ENCODE results near the gene ERC1. TPM values are rescaled to one million over a fixed set of nuclear protein-coding genes. Genes with fewer than 3 reads are reported as not detected.

ERC1 gene
- total RNA-seq, 4 donors from 2014 or later, result 46.1 to 83.2 (median 63.8) TPM

- ATAC-seq (ENCODE audit: low FRiP score), result no peak
- DNase-seq (ENCODE audit: low spot score), result no peak
- TF ChIP-seq CTCF (IDR thresholded peaks at IDR 0.05), result no peak
These were observed 475.6 kb downstream of the ERC1 start for GRCh38 chr12:1466481-1467154.

GRCh38 chr12:1467710-1468109 is 476.7 kb downstream of the ERC1 start:
- DNase-seq (ENCODE audit: low spot score) (no peak), ATAC-seq (ENCODE audit: low FRiP score) (no peak)
- no peak for TF ChIP-seq CTCF (IDR thresholded peaks at IDR 0.05)

- no peak for ATAC-seq (ENCODE audit: low FRiP score)
- no peak for TF ChIP-seq CTCF (IDR thresholded peaks at IDR 0.05)
- no peak for DNase-seq (ENCODE audit: low spot score)
These were observed 478.0 kb downstream of the ERC1 start for GRCh38 chr12:1469070-1469469.

- no peak for ATAC-seq (ENCODE audit: low FRiP score)
- TF ChIP-seq CTCF (IDR thresholded peaks at IDR 0.05), result no peak
- DNase-seq (ENCODE audit: low spot score), result no peak
These were observed 479.0 kb downstream of the ERC1 start for GRCh38 chr12:1470051-1470450.

- no peak for TF ChIP-seq CTCF (IDR thresholded peaks at IDR 0.05)
- DNase-seq (ENCODE audit: low spot score) (no peak), ATAC-seq (ENCODE audit: low FRiP score) (no peak)
These were observed 480.2 kb downstream of the ERC1 start for GRCh38 chr12:1471224-1471623.

GRCh38 chr12:1473418-1473817 is 482.4 kb downstream of the ERC1 start:
- ATAC-seq (ENCODE audit: low FRiP score) (no peak), DNase-seq (ENCODE audit: low spot score) (no peak)
- TF ChIP-seq CTCF (IDR thresholded peaks at IDR 0.05), result no peak

- no peak for TF ChIP-seq CTCF (IDR thresholded peaks at IDR 0.05)
- no peak for DNase-seq (ENCODE audit: low spot score)
- no peak for ATAC-seq (ENCODE audit: low FRiP score)
These were observed 483.1 kb downstream of the ERC1 start for GRCh38 chr12:1474041-1474573.

Measured in omental fat pad (tissue), 4 donors.